Panc1 (cell line): Measurements from ENCODE around the gene RASAL1. TPM values are rescaled to one million over a fixed set of nuclear protein-coding genes. Genes with fewer than 3 reads are reported as not detected.

Experiments
- ATAC-seq: fragments of 200-7000 bp; cut with Tn5 transposase; 2 replicates; pipeline ENCODE4 v1.9.1; 2020; ENCODE audit warnings: mild to moderate bottlenecking, moderate library complexity
- BruUV-seq: library from RNA; stranded (reverse); fragments of 400-500 nt; replicated peaks from 2 replicates; lab custom pipeline; 2021; lab: Mats Ljungman, UMichigan
- CTCF ChIA-PET: fragments of 300-600 bp; sonication (Branson Sonifier 250); formaldehyde crosslinking; loops from one replicate; lab custom pipeline; 2022; ENCODE audit warnings: antibody characterized with exemption; lab: Charles Lee
- POLR2A ChIA-PET: fragments of 300-600 bp; sonication (Branson Sonifier 250); formaldehyde crosslinking; loops from one replicate; lab custom pipeline; 2022; ENCODE audit warnings: antibody characterized with exemption; lab: Charles Lee
- DNase-seq: peaks from one replicate; pipeline ENCODE4 v3.0.0-alpha.2; 2010; ENCODE audit warnings: low read depth, low spot score
- H3K27ac ChIP-seq: 2 replicates; pipeline ENCODE4 v1.5.1; 2011; ENCODE audit warnings: mild to moderate bottlenecking, low read length, inconsistent platforms
- H3K27me3 ChIP-seq: fragments of 200-500 bp; sonication (Bioruptor generic); 2 replicates; pipeline ENCODE4 v1.6.0; 2014; ENCODE audit warnings: low read length, inconsistent platforms; ENCODE audit not compliant: control insufficient read depth, insufficient read depth
- H3K36me3 ChIP-seq: fragments of 200-500 bp; sonication (Bioruptor generic); 2 replicates; pipeline ENCODE4 v1.5.1; 2014; ENCODE audit warnings: inconsistent platforms, mild to moderate bottlenecking, low read length, moderate library complexity; ENCODE audit not compliant: control insufficient read depth, insufficient read depth
- H3K4me1 ChIP-seq: 2 replicates; pipeline ENCODE4 v1.5.1; 2011; ENCODE audit warnings: inconsistent platforms, mild to moderate bottlenecking, low read length, moderate library complexity; ENCODE audit not compliant: control insufficient read depth, insufficient read depth
- H3K4me3 ChIP-seq, 2 experiments: 2 replicates each; pipeline ENCODE4 v1.5.1; 2011 to 2012; ENCODE audit warnings: low read depth in 2 of 2, low read length in 2 of 2, mild to moderate bottlenecking in 2 of 2, inconsistent platforms in 1 of 2, moderate library complexity in 1 of 2
- H3K9me3 ChIP-seq: fragments of 200-500 bp; sonication (Bioruptor generic); 2 replicates; pipeline ENCODE4 v1.5.1; 2014; ENCODE audit warnings: low read depth, mild to moderate bottlenecking, inconsistent platforms, low read length, moderate library complexity; ENCODE audit not compliant: control insufficient read depth, insufficient read depth
- POLR2AphosphoS5 ChIP-seq: IDR thresholded peaks from 2 replicates; pipeline ENCODE4 v1.6.1; 2012; ENCODE audit warnings: mild to moderate bottlenecking, low read depth, low read length, moderate library complexity
- SIN3A ChIP-seq: IDR thresholded peaks from 2 replicates; pipeline ENCODE4 v1.6.1; 2012; ENCODE audit warnings: low read depth, mild to moderate bottlenecking, low read length, moderate library complexity, borderline replicate concordance; ENCODE audit not compliant: insufficient read depth
- TCF7L2 ChIP-seq: IDR thresholded peaks from 2 replicates; pipeline ENCODE4 v1.6.1; 2011; ENCODE audit warnings: mild to moderate bottlenecking, low read depth, low read length, inconsistent platforms
- in situ Hi-C: cut with HindIII; loops from 2 replicates; pipeline ENCODE4 v1.10.0; 2016; ENCODE audit warnings: low sequenced_read_pairs, low pct_unique_long_range_greater_than_20kb
- intact Hi-C: fragments of 100-400 bp; cut with micrococcal nuclease; formaldehyde crosslinking; loops from one replicate; pipeline ENCODE4 v1.10.0; 2022; ENCODE audit not compliant: unreplicated experiment
- total RNA-seq: library from RNA; stranded (reverse); gene quantifications from one replicate; pipeline ENCODE4 v1.2.1, GENCODE V29; 2021; ENCODE audit not compliant: unreplicated experiment
- TF ChIP-seq, protein P1 (sequence below): fragments of 450-650 bp; IDR thresholded peaks from 2 replicates; pipeline ENCODE4 v1.5.1; 2017; ENCODE audit warnings: mild to moderate bottlenecking
- TF ChIP-seq, protein P2 (sequence below), 2 experiments: IDR thresholded peaks; 2 replicates each; pipeline ENCODE4 v1.6.1; 2011 to 2012; ENCODE audit warnings: low read depth in 2 of 2, control low read depth in 1 of 2, low read length in 1 of 2, mild to moderate bottlenecking in 1 of 2, moderate library complexity in 1 of 2; ENCODE audit not compliant: insufficient read depth in 1 of 2

The RASAL1 gene
- total RNA-seq, 1 experiment from 2014 or later, result 0.28 TPM

DNA sequence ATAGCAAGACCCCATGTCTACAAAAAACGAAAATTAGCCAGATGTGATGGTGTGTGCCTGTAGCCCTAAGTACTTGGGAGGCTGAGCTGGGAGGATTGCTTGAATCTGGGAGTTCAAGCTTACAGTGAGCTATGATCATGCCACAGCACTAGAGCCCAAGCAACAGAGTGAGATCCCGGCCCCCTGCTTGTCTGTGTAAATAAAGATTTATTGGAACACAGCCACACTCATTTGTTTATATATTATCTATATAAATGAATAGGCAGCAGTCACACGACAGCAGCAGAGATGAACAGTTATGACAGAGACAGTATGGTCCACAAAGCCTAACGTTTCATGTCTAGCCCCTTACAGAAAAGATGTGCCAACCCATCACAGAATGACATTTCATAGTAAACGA, 34.9 kb upstream of the RASAL1 start:
- no peaks in the 10 kb centered on the region for H3K4me1 ChIP-seq
- ChIA-PET POLR2A (no interaction called here), CTCF (no interaction called here)
- in situ Hi-C loops, result loop anchor here (25.0 kb wide), 1 partner anchor 108 kb away; the partner anchor contains the start of gene DTX1
- no TSS peak for BruUV-seq
- no peaks in the 10 kb centered on the region for H3K9me3 ChIP-seq
- TF ChIP-seq TCF7L2 (no peak), SIN3A (no peak), POLR2AphosphoS5 (no peak)
- TF ChIP-seq, protein P1, sequence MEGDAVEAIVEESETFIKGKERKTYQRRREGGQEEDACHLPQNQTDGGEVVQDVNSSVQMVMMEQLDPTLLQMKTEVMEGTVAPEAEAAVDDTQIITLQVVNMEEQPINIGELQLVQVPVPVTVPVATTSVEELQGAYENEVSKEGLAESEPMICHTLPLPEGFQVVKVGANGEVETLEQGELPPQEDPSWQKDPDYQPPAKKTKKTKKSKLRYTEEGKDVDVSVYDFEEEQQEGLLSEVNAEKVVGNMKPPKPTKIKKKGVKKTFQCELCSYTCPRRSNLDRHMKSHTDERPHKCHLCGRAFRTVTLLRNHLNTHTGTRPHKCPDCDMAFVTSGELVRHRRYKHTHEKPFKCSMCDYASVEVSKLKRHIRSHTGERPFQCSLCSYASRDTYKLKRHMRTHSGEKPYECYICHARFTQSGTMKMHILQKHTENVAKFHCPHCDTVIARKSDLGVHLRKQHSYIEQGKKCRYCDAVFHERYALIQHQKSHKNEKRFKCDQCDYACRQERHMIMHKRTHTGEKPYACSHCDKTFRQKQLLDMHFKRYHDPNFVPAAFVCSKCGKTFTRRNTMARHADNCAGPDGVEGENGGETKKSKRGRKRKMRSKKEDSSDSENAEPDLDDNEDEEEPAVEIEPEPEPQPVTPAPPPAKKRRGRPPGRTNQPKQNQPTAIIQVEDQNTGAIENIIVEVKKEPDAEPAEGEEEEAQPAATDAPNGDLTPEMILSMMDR, result no peak
- TF ChIP-seq, protein P2, sequence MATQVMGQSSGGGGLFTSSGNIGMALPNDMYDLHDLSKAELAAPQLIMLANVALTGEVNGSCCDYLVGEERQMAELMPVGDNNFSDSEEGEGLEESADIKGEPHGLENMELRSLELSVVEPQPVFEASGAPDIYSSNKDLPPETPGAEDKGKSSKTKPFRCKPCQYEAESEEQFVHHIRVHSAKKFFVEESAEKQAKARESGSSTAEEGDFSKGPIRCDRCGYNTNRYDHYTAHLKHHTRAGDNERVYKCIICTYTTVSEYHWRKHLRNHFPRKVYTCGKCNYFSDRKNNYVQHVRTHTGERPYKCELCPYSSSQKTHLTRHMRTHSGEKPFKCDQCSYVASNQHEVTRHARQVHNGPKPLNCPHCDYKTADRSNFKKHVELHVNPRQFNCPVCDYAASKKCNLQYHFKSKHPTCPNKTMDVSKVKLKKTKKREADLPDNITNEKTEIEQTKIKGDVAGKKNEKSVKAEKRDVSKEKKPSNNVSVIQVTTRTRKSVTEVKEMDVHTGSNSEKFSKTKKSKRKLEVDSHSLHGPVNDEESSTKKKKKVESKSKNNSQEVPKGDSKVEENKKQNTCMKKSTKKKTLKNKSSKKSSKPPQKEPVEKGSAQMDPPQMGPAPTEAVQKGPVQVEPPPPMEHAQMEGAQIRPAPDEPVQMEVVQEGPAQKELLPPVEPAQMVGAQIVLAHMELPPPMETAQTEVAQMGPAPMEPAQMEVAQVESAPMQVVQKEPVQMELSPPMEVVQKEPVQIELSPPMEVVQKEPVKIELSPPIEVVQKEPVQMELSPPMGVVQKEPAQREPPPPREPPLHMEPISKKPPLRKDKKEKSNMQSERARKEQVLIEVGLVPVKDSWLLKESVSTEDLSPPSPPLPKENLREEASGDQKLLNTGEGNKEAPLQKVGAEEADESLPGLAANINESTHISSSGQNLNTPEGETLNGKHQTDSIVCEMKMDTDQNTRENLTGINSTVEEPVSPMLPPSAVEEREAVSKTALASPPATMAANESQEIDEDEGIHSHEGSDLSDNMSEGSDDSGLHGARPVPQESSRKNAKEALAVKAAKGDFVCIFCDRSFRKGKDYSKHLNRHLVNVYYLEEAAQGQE (IDR thresholded peaks at IDR 0.05; ENCODE audit: insufficient read depth in 1 of 2, low read depth in 2 of 2, low read length in 1 of 2), result no peak
- H3K36me3 ChIP-seq, result peaks cover 20% of the 10 kb centered on the region
- no peaks in the 10 kb centered on the region for H3K27me3 ChIP-seq
- intact Hi-C loops, result no loop called here
- DNase-seq (no peak), ATAC-seq (no peak)
- no peak overlapping the region for H3K27ac ChIP-seq
- H3K4me3 ChIP-seq, result no peak overlapping the region

DNA sequence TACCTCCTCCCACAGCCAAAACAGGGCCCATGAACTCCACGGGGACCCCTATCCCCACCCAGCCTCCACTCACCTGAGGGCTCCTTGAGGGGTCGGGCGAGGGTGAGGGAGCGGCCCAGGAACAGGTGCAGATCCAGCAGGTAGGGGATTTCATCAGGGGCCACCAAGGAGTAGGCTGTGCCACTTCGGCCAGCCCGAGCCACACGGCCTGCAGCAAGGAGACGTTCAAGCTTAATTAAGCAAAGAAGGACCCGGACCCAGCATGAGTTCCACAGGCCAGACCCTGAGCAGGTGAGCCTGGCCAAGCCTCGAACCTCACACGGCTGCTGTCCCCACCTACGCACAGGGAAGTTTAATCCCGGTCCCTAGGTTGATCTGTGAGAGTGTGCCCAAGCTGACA, 34.1 kb upstream of the RASAL1 start:
- Histone ChIP-seq H3K4me1 (no peaks in the 10 kb centered on the region), H3K4me3 (no peak overlapping the region), H3K27ac (no peak overlapping the region), H3K27me3 (no peaks in the 10 kb centered on the region), H3K9me3 (no peaks in the 10 kb centered on the region), H3K36me3 (peaks cover 20% of the 10 kb centered on the region)
- in situ Hi-C loops (loop anchor here (25.0 kb wide), 1 partner anchor 107 kb away; the partner anchor contains the start of gene DTX1), intact Hi-C loops (no loop called here)
- ChIA-PET POLR2A (no interaction called here), CTCF (no interaction called here)
- ATAC-seq (no peak), DNase-seq (no peak)
- no peak for TF ChIP-seq SIN3A
- TF ChIP-seq, protein P1, result no peak
- TF ChIP-seq, protein P2 (IDR thresholded peaks at IDR 0.05; ENCODE audit: insufficient read depth in 1 of 2, low read depth in 2 of 2, low read length in 1 of 2), result no peak
- no peak for TF ChIP-seq TCF7L2
- TF ChIP-seq POLR2AphosphoS5, result no peak
- no TSS peak for BruUV-seq
